Heart left ventricle (tissue), 16 donors: ENCODE measurements around the gene F3. TPM values are rescaled to one million over a fixed set of nuclear protein-coding genes. Genes with fewer than 3 reads are reported as not detected.

Source experiments
- ATAC-seq, 4 donors: fragments of 200-7000 bp; cut with Tn5 transposase; one replicate each; pipeline ENCODE4 v1.9.1; 2020 to 2022; ENCODE audit warnings: moderate library complexity in 4 of 4, mild to moderate bottlenecking in 3 of 4, moderate number of reproducible peaks in 1 of 4
- DNase-seq, 5 donors: peaks; one replicate each; pipeline ENCODE4 v3.0.0-alpha.2; 2020
- H3K27ac ChIP-seq, 12 donors: fragments of 200-600 bp; sonication (generic) in 4 of 12; one replicate each; pipeline versions ENCODE4 v1.5.0 to v1.8.0; 2016 to 2022; ENCODE audit warnings: mild to moderate bottlenecking in 2 of 12
- H3K27me3 ChIP-seq, 9 donors: fragments of 200-600 bp; sonication (generic) in 2 of 9; one replicate each; pipeline versions ENCODE4 v1.5.1 to v1.8.0; 2016 to 2022; ENCODE audit warnings: mild to moderate bottlenecking in 3 of 9
- H3K36me3 ChIP-seq, 9 donors: fragments of 200-600 bp; sonication (generic) in 2 of 9; one replicate each; pipeline versions ENCODE4 v1.5.0 to v1.8.0; 2018 to 2022; ENCODE audit warnings: mild to moderate bottlenecking in 2 of 9
- H3K4me1 ChIP-seq, 12 donors: fragments of 200-600 bp; sonication (generic) in 4 of 12; one replicate each; pipeline versions ENCODE4 v1.5.0 to v1.8.0; 2016 to 2022; ENCODE audit warnings: mild to moderate bottlenecking in 3 of 12
- H3K4me3 ChIP-seq, 12 donors: fragments of 200-600 bp; sonication (generic) in 4 of 12; one replicate each; pipeline versions ENCODE4 v1.5.0 to v1.8.0; 2017 to 2022; ENCODE audit warnings: mild to moderate bottlenecking in 9 of 12, moderate library complexity in 4 of 12
- H3K9me3 ChIP-seq, 12 donors: fragments of 200-600 bp; sonication (generic) in 4 of 12; one replicate each; pipeline versions ENCODE4 v1.5.0 to v1.8.0; 2016 to 2022; ENCODE audit warnings: mild to moderate bottlenecking in 1 of 12
- CTCF ChIP-seq, 12 donors: fragments of 200-600 bp; sonication (generic) in 4 of 12; IDR thresholded peaks; one replicate each; pipeline versions ENCODE4 v1.5.0 to v1.8.0; 2018 to 2022; ENCODE audit warnings: antibody characterized with exemption in 12 of 12, mild to moderate bottlenecking in 5 of 12
- POLR2A ChIP-seq, 2 donors: fragments of 450-650 bp; IDR thresholded peaks; one replicate each; pipeline ENCODE4 v1.6.1; 2017; ENCODE audit warnings: antibody characterized with exemption in 2 of 2, mild to moderate bottlenecking in 2 of 2, moderate library complexity in 2 of 2
- WGBS, 4 donors: extraction: QIAGEN DNeasy Blood & Tissue Kit in 2 of 4; methylation state at CpG; one replicate each; pipeline versions ENCODE4 v1.1.5 to v1.1.7; 2013 to 2018; 5-methylcytosine and 5-hydroxymethylcytosine counted together
- intact Hi-C, 10 donors: fragments of 100-400 bp; cut with DNase I; formaldehyde crosslinking; loops; one replicate each; pipeline versions ENCODE4 v1.11.1 to v1.14.2; 2022
- polyA plus RNA-seq, 2 donors: library from polyadenylated mRNA; stranded (reverse); fragments of 200-250 nt; gene quantifications; one replicate each; pipeline ENCODE4 v1.2.3, GENCODE V29; 2013
- total RNA-seq, 9 donors: library from RNA; depleted of rRNA in 2 of 9; stranded (reverse); fragments of >200 nt in 2 of 9; fragmentation: NEBNext Ultra II Directional in 3 of 9; extraction: Animal tissue kit (Norgen Biotek cat#: 25700) in 3 of 9; gene quantifications; one replicate each; pipeline versions ENCODE4 v1.1.0 to v1.2.4, GENCODE V29; 2016 to 2023
- donor health status: ischemic (EF 13 %, LVEDD 7.1; RV severe dilation, severe dysfunction).
- donor health status: healthy with polysubstance abuse.
- donor health status: DM: no; HTN: yes; CAD: no.
- donor health status: DM: no; HTN: no; CAD: no.
- donor health status: ischemic (EF 25% LVEDD 6.9; RV normal size, moderate dysfunction).
- donor health status: ischemic (EF 25% LVEDD 5.7; RV mildly dilated, moderate dysfunction).
- donor health status: healthy.
- donor health status: DM: yes; HTN: yes; CAD: no.
- donor health status: ischemic (EF 35%, LVEDD 5.7; RV mildly dilated, moderate dysfunction).
- donor health status: nonischemic (EF 11% LVEDD 7.7; RV severe dilation, severe dysfunction).
- donor health status: DM: yes; HTN: yes; CAD: no.
- donor health status: PGD.
- donor health status: ischemic (EF 29% LVEDD 5.4; RV normal size, mild dysfunction).
- donor health status: nonischemic (EF 23%, LVEDD 6.1; RV moderate dilation, normal function).

The F3 gene
- total and polyA plus RNA-seq, 11 donors = 25.4 to 88.8 (median 49.7) TPM

- ATAC-seq = no peak
- peak overlapping the region in 11 of 12 donors; percentile 27 to 95 (median 91) for H3K27ac ChIP-seq
- no peak for DNase-seq
- no peaks in the 10 kb centered on the region for H3K27me3 ChIP-seq
- no peaks in the 10 kb centered on the region for H3K36me3 ChIP-seq
- H3K4me3 ChIP-seq = peak overlapping the region in 3 of 12 donors; percentile 64 to 75 (median 73)
- intact Hi-C loops = loop anchor here in 6 of 10 donors (5.0 to 10.0 kb wide), 8 partner anchors 42 to 257 kb away; no protein-coding TSS in a partner anchor
- no peak for TF ChIP-seq POLR2A (IDR thresholded peaks at IDR 0.05)
- no peak for TF ChIP-seq CTCF (IDR thresholded peaks at IDR 0.05)
- H3K9me3 ChIP-seq = no peaks in the 10 kb centered on the region
- 53 to 62% (median 56%) methylated on average over 4 of the region's 4 CpGs for WGBS, 4 donors
- H3K4me1 ChIP-seq = peaks cover 0 to 32% (median 22%) of the 10 kb centered on the region in 12 donors
Measured at GRCh38 chr1:94544706-94545490, 3.3 kb upstream of the F3 start.

- Histone ChIP-seq H3K36me3 (peaks cover 0 to 3% (median 0%) of the 10 kb centered on the region in 9 donors), H3K4me3 (peak overlapping the region in 7 of 12 donors; percentile 6 to 87 (median 73)), H3K27me3 (no peaks in the 10 kb centered on the region), H3K9me3 (no peaks in the 10 kb centered on the region), H3K4me1 (peaks cover 0 to 32% (median 22%) of the 10 kb centered on the region in 12 donors), H3K27ac (peak overlapping the region; percentile 27 to 95 (median 90))
- TF ChIP-seq POLR2A (IDR thresholded peaks at IDR 0.05) (no peak), CTCF (IDR thresholded peaks at IDR 0.05) (no peak)
- 31 to 45% (median 39%) methylated on average over 4 of the region's 4 CpGs for WGBS, 4 donors
- peak in 2 of 4 donors; percentile 22 to 25 for ATAC-seq
- DNase-seq = no peak
- intact Hi-C loops = loop anchor here in 5 of 10 donors (5.0 to 10.0 kb wide), 7 partner anchors 51 to 258 kb away; no protein-coding TSS in a partner anchor
Measured at GRCh38 chr1:94543893-94544635, 2.5 kb upstream of the F3 start.

GRCh38 chr1:94543001-94543400 lies 1.4 kb upstream of the F3 start:
- intact Hi-C loops = loop anchor here in 5 of 10 donors (5.0 to 10.0 kb wide), 7 partner anchors 52 to 259 kb away; no protein-coding TSS in a partner anchor
- peaks cover 0 to 32% (median 24%) of the 10 kb centered on the region in 12 donors for H3K4me1 ChIP-seq
- peaks cover 0 to 3% (median 0%) of the 10 kb centered on the region in 9 donors for H3K36me3 ChIP-seq
- DNase-seq (no peak), ATAC-seq (no peak)
- no peaks in the 10 kb centered on the region for H3K9me3 ChIP-seq
- no peak for TF ChIP-seq POLR2A (IDR thresholded peaks at IDR 0.05)
- TF ChIP-seq CTCF (IDR thresholded peaks at IDR 0.05) = no peak
- peak overlapping the region; percentile 80 to 95 (median 92) for H3K27ac ChIP-seq
- no peaks in the 10 kb centered on the region for H3K27me3 ChIP-seq
- H3K4me3 ChIP-seq = peak overlapping the region in 10 of 12 donors; percentile 48 to 87 (median 74)
- WGBS, 4 donors = 4 to 24% (median 14%) methylated on average over 1 of the region's 1 CpG
